Neural progenitor cell (in vitro differentiated cells): ENCODE measurements around the gene TIFAB.

Experiments
- CTCF ChIP-seq: fragments of 200-600 bp; sonication (generic); IDR thresholded peaks from 2 replicates; pipeline ENCODE4 v1.5.1; 2017; ENCODE audit warnings: antibody characterized with exemption, mild to moderate bottlenecking
- EZH2 ChIP-seq: fragments of 200-600 bp; sonication (generic); IDR thresholded peaks from 2 replicates; pipeline ENCODE4 v1.6.1; 2017; ENCODE audit warnings: antibody characterized with exemption, mild to moderate bottlenecking, moderate library complexity
- EZH2phosphoT487 ChIP-seq: fragments of 200-600 bp; sonication (generic); IDR thresholded peaks from 2 replicates; pipeline ENCODE4 v1.6.1; 2017; ENCODE audit warnings: antibody characterized with exemption

DNA sequence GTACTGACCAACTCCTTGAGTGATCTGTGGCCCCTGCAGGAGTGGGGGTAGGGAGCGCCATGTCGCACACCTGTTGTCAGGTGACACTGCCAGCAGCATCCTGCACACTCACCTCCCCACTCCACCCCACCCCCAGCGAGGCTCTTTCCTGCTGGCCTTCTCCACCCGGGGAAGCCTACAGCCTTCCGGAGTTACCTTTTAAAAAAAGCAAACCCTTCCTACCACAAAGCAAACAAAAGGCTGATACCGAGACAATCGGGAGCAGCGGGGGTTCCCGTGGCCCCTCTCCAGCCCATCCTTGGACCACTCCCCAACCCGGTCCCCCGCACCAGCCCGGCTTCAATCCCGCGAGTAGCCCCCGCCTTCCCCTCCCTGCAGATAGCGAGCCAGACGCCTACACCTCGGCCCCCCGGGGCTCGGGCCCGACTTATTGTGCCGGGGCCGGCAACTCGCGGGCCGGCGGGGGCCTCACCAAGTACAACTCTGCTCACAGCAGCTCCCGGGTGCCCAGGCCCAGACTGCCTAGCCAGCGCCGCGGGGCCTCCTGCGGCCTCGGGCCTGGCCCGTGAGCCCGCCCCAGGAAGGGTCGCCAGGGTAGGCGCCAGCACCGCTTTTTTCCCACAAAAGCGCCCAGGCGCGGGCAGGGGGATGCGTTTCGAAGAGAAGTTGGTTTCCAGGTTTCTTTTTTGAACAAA is 53.8 kb downstream of the TIFAB start:
- TF ChIP-seq CTCF (no peak), EZH2 (no peak), EZH2phosphoT487 (no peak)
